Activated B cell treated with CpG ODN at 0.5 μM for 24 hours (primary cell): ENCODE measurements around the gene MAGEF1. TPM values are rescaled to one million over a fixed set of nuclear protein-coding genes. Genes with fewer than 3 reads are reported as not detected.

Experiments
- ATAC-seq: fragments of 200-7000 bp; cut with Tn5 transposase; one replicate; pipeline ENCODE4 v1.10.0; 2021; ENCODE audit warnings: low read depth, mild to moderate bottlenecking, moderate library complexity
- CTCF ChIA-PET: fragments of 350-600 bp; sonication (Branson Sonifier 250); formaldehyde crosslinking; loops from one replicate; lab custom pipeline; 2021; ENCODE audit warnings: antibody characterized with exemption; lab: Charles Lee
- POLR2A ChIA-PET: fragments of 350-600 bp; sonication (Branson Sonifier 250); formaldehyde crosslinking; loops from one replicate; lab custom pipeline; 2021; ENCODE audit warnings: antibody characterized with exemption; lab: Charles Lee
- DNase-seq: peaks from one replicate; pipeline ENCODE4 v3.0.0; 2022
- H3K27ac Mint-ChIP-seq: one replicate; pipeline ENCODE4 v1.8.0; 2020; ENCODE audit warnings: mixed read lengths
- H3K27me3 Mint-ChIP-seq: one replicate; pipeline ENCODE4 v1.8.0; 2021; ENCODE audit warnings: mixed read lengths
- H3K36me3 Mint-ChIP-seq: one replicate; pipeline ENCODE4 v1.8.0; 2021; ENCODE audit warnings: low read depth, mixed read lengths
- H3K4me1 Mint-ChIP-seq: one replicate; pipeline ENCODE4 v1.8.0; 2021; ENCODE audit warnings: mixed read lengths
- H3K4me3 Mint-ChIP-seq: one replicate; pipeline ENCODE4 v1.8.0; 2020; ENCODE audit warnings: mild to moderate bottlenecking, mixed read lengths
- H3K9me3 Mint-ChIP-seq: one replicate; pipeline ENCODE4 v1.8.0; 2020; ENCODE audit warnings: mixed read lengths
- CTCF ChIP-seq: fragments of 200-600 bp; IDR thresholded peaks from one replicate; pipeline ENCODE4 v1.8.0; 2022; ENCODE audit warnings: antibody characterized with exemption, mild to moderate bottlenecking
- intact Hi-C: fragments of 100-400 bp; cut with micrococcal nuclease; formaldehyde crosslinking; loops from one replicate; pipeline ENCODE4 v1.15.1; 2024
- total RNA-seq: library from RNA; stranded (reverse); gene quantifications from 2 replicates; pipeline ENCODE4 v1.2.3, GENCODE V29; 2022

MAGEF1 gene
- total RNA-seq, 1 donor from 2014 or later, result 18.5 TPM

- no peak overlapping the region for H3K4me3 Mint-ChIP-seq
- no peak overlapping the region for H3K27ac Mint-ChIP-seq
- H3K36me3 Mint-ChIP-seq, result no peaks in the 10 kb centered on the region
- no peak for TF ChIP-seq CTCF
- ATAC-seq, result no peak
- intact Hi-C loops, result no loop called here
- CTCF ChIA-PET, result no interaction called here
- H3K27me3 Mint-ChIP-seq, result peaks cover 8% of the 10 kb centered on the region
- H3K4me1 Mint-ChIP-seq, result no peaks in the 10 kb centered on the region
- POLR2A ChIA-PET, result no interaction called here
- no peaks in the 10 kb centered on the region for H3K9me3 Mint-ChIP-seq
- no peak for DNase-seq
Observed at GRCh38 chr3:184746131-184747120, 34.6 kb upstream of the MAGEF1 start.

- POLR2A ChIA-PET, result no interaction called here
- Mint-ChIP-seq H3K36me3 (no peaks in the 10 kb centered on the region), H3K9me3 (no peaks in the 10 kb centered on the region), H3K27me3 (peaks cover 6% of the 10 kb centered on the region), H3K27ac (no peak overlapping the region), H3K4me1 (no peaks in the 10 kb centered on the region), H3K4me3 (no peak overlapping the region)
- ATAC-seq (no peak), DNase-seq (no peak)
- intact Hi-C loops, result no loop called here
- TF ChIP-seq CTCF, result no peak
- CTCF ChIA-PET, result no interaction called here
Observed at GRCh38 chr3:184745526-184745925, 33.7 kb upstream of the MAGEF1 start.

- Mint-ChIP-seq H3K36me3 (no peaks in the 10 kb centered on the region), H3K27ac (no peak overlapping the region), H3K9me3 (no peaks in the 10 kb centered on the region), H3K27me3 (no peaks in the 10 kb centered on the region), H3K4me3 (no peak overlapping the region), H3K4me1 (no peaks in the 10 kb centered on the region)
- ChIA-PET CTCF (interaction anchor here (0.7 kb wide), 1 partner anchor 17 kb away, joined by 4 read pairs; no protein-coding TSS in a partner anchor), POLR2A (interaction anchor here (1.9 kb wide), 1 partner anchor 22 kb away, joined by 4 read pairs; no protein-coding TSS in a partner anchor)
- TF ChIP-seq CTCF, result no peak
- ATAC-seq, result no peak
- intact Hi-C loops, result no loop called here
- DNase-seq, result no peak
Observed at GRCh38 chr3:184743248-184743647, 31.4 kb upstream of the MAGEF1 start.

- Mint-ChIP-seq H3K4me3 (no peak overlapping the region), H3K4me1 (no peaks in the 10 kb centered on the region), H3K27me3 (no peaks in the 10 kb centered on the region), H3K27ac (no peak overlapping the region), H3K36me3 (no peaks in the 10 kb centered on the region), H3K9me3 (no peaks in the 10 kb centered on the region)
- ChIA-PET POLR2A (interaction anchor here (1.9 kb wide), 1 partner anchor 23 kb away, joined by 4 read pairs; no protein-coding TSS in a partner anchor), CTCF (interaction anchor here (0.6 kb wide), 1 partner anchor 845 kb away, joined by 3 read pairs; no protein-coding TSS in a partner anchor)
- no peak for DNase-seq
- ATAC-seq, result no peak
- intact Hi-C loops, result no loop called here
- TF ChIP-seq CTCF, result no peak
Observed at GRCh38 chr3:184742676-184743135, 30.8 kb upstream of the MAGEF1 start.
